ENCODE data around the gene TMEM269.

DNA sequence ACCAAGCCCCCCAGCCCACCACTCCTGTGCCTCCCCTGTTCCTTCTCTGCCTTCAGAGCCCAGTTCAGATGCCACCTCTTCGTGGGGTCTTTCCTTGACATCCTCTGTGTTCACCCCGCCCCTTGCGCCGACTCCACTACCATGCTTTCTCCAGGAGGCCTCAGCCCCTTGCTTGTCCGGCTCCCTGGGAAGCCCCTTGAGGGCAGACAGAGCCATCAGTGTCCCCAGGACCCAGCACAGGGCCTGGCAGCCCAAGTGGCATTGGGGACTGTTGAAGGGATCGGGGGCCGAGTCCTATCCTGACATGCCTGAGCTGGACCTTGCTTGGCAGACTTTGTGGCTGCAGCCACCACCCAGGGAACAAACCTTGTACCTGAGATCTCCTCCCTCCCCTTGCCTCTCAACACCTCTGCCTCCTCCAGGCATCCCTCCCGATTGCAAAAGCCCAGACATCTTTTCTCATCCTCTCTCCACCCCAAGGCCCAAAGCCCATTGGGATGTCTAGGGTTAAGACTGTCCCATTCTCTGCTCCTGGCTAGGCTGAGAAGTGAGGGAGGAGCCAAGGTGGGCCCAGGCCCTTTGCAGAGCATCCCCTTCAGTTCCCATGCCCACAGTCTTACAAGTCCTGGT lies 48.1 kb upstream of the TMEM269 start:
- TF ChIP-seq, protein P1, sequence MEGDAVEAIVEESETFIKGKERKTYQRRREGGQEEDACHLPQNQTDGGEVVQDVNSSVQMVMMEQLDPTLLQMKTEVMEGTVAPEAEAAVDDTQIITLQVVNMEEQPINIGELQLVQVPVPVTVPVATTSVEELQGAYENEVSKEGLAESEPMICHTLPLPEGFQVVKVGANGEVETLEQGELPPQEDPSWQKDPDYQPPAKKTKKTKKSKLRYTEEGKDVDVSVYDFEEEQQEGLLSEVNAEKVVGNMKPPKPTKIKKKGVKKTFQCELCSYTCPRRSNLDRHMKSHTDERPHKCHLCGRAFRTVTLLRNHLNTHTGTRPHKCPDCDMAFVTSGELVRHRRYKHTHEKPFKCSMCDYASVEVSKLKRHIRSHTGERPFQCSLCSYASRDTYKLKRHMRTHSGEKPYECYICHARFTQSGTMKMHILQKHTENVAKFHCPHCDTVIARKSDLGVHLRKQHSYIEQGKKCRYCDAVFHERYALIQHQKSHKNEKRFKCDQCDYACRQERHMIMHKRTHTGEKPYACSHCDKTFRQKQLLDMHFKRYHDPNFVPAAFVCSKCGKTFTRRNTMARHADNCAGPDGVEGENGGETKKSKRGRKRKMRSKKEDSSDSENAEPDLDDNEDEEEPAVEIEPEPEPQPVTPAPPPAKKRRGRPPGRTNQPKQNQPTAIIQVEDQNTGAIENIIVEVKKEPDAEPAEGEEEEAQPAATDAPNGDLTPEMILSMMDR (IDR thresholded peaks at IDR 0.05; ENCODE audit: low read length) = no peak
- TF ChIP-seq EZH2phosphoT487 (IDR thresholded peaks at IDR 0.05; ENCODE audit: low read length) = no peak

Data from MM.1S (cell line).